NAMALWA (cell line): ENCODE measurements around the gene EFCAB10.
"Not testable (repeated sequence)": the region's sequence is repeated elsewhere in the genome, so short reads cannot be mapped to it uniquely, and the experiment has no call there.

Source experiments
- DNase-seq: peaks from one replicate; pipeline ENCODE4 v3.0.0-alpha.2; 2015; ENCODE audit warnings: low spot score

EFCAB10 gene

GRCh38 chr7:105599080-105599479, 17.8 kb upstream of the EFCAB10 start:
- not testable (repeated sequence) for DNase-seq

- no peak for DNase-seq
Observed at GRCh38 chr7:105596866-105597265, 15.6 kb upstream of the EFCAB10 start.

GRCh38 chr7:105594034-105594433, 12.7 kb upstream of the EFCAB10 start:
- no peak for DNase-seq

- DNase-seq: no peak
Observed at GRCh38 chr7:105591522-105591921, 10.2 kb upstream of the EFCAB10 start.

GRCh38 chr7:105590793-105591192, 9.5 kb upstream of the EFCAB10 start:
- DNase-seq: no peak

- peak; percentile 94 for DNase-seq
Observed at GRCh38 chr7:105589356-105590077, 8.2 kb upstream of the EFCAB10 start.

GRCh38 chr7:105587909-105588635, 6.8 kb upstream of the EFCAB10 start:
- peak; percentile 43 for DNase-seq

GRCh38 chr7:105585850-105586500, 4.7 kb upstream of the EFCAB10 start:
- no peak for DNase-seq

GRCh38 chr7:105584165-105584564, 2.9 kb upstream of the EFCAB10 start:
- no peak for DNase-seq

- no peak for DNase-seq
Observed at GRCh38 chr7:105583061-105583460, 1.8 kb upstream of the EFCAB10 start.

GRCh38 chr7:105580022-105580740, 1.1 kb downstream of the EFCAB10 start:
- DNase-seq: no peak

- DNase-seq: no peak
Observed at GRCh38 chr7:105578496-105578895, 2.8 kb downstream of the EFCAB10 start.

GRCh38 chr7:105577251-105577650, 4.0 kb downstream of the EFCAB10 start:
- DNase-seq: no peak

- no peak for DNase-seq
Observed at GRCh38 chr7:105571891-105572290, 9.4 kb downstream of the EFCAB10 start.

GRCh38 chr7:105567821-105568220, 13.5 kb downstream of the EFCAB10 start:
- no peak for DNase-seq

GRCh38 chr7:105567024-105567423, 14.3 kb downstream of the EFCAB10 start:
- DNase-seq: no peak

- no peak for DNase-seq
Observed at GRCh38 chr7:105565190-105565589, 16.1 kb downstream of the EFCAB10 start.

- no peak for DNase-seq
Observed at GRCh38 chr7:105559926-105560325, 21.4 kb downstream of the EFCAB10 start.

- no peak for DNase-seq
Observed at GRCh38 chr7:105538339-105538738, 43.0 kb downstream of the EFCAB10 start.

- no peak for DNase-seq
Observed at GRCh38 chr7:105532709-105533460, 48.4 kb downstream of the EFCAB10 start.

- DNase-seq: peak; percentile 98
Observed at GRCh38 chr7:105531792-105532671, 49.3 kb downstream of the EFCAB10 start, which contains the start of gene RINT1. Gene RINT1, plus strand, starts transcription at chr7:105532201. Its CDS starts 115 bp downstream, at chr7:105532316.
